Dendritic cell treated with granulocyte-macrophage colony-stimulating factor and Interleukin-4, amounts not matched to agents 40 ng/mL and 50 ng/mL, for 4 days (primary cell): ENCODE measurements around the gene SERPINE3.

ENCODE experiments used
- H3K27ac Mint-ChIP-seq: one replicate; pipeline ENCODE4 v1.8.0; 2022; ENCODE audit warnings: mild to moderate bottlenecking, mixed read lengths
- H3K27me3 Mint-ChIP-seq: one replicate; pipeline ENCODE4 v1.8.0; 2022; ENCODE audit warnings: mild to moderate bottlenecking, mixed read lengths
- H3K36me3 Mint-ChIP-seq: one replicate; pipeline ENCODE4 v1.8.0; 2022; ENCODE audit warnings: low read depth, mixed read lengths
- H3K4me1 Mint-ChIP-seq: one replicate; pipeline ENCODE4 v1.8.0; 2022; ENCODE audit warnings: low read depth, mixed read lengths
- H3K4me3 Mint-ChIP-seq: one replicate; pipeline ENCODE4 v1.8.0; 2022; ENCODE audit warnings: mild to moderate bottlenecking, moderate library complexity, mixed read lengths
- H3K9me3 Mint-ChIP-seq: one replicate; pipeline ENCODE4 v1.8.0; 2022; ENCODE audit warnings: mixed read lengths
- intact Hi-C: fragments of 100-400 bp; cut with micrococcal nuclease; formaldehyde crosslinking; loops from one replicate; pipeline ENCODE4 v1.15.0; 2022

The SERPINE3 gene

GRCh38 chr13:51412431-51412830, 72.9 kb downstream of the SERPINE3 start:
- Mint-ChIP-seq H3K27ac (no peak overlapping the region), H3K36me3 (peaks cover 64% of the 10 kb centered on the region), H3K4me1 (peaks cover 12% of the 10 kb centered on the region), H3K27me3 (no peaks in the 10 kb centered on the region), H3K9me3 (peaks cover 12% of the 10 kb centered on the region), H3K4me3 (no peak overlapping the region)
- intact Hi-C loops = no loop called here
